DND-41 (cell line): Measurements from ENCODE around the gene CMTR1.
"Not testable (repeated sequence)": the region's sequence is repeated elsewhere in the genome, so short reads cannot be mapped to it uniquely, and the experiment has no call there.

Experiments used
- ATAC-seq: fragments of 200-7000 bp; cut with Tn5 transposase; 3 replicates; pipeline ENCODE4 v1.9.1; 2021; ENCODE audit warnings: low read depth; ENCODE audit not compliant: insufficient read depth
- DNase-seq: peaks from one replicate; pipeline ENCODE4 v3.0.0-alpha.2; 2020
- H2AFZ ChIP-seq: 2 replicates; pipeline ENCODE4 v1.6.0; 2012; ENCODE audit warnings: low read depth, low read length
- H3K27ac ChIP-seq: 2 replicates; pipeline ENCODE4 v1.5.1; 2012; ENCODE audit warnings: low read length, inconsistent platforms
- H3K27me3 ChIP-seq: fragments of 200-600 bp; sonication (generic); 2 replicates; pipeline ENCODE4 v1.6.0; 2012; ENCODE audit warnings: low read length, mild to moderate bottlenecking, inconsistent platforms; ENCODE audit not compliant: insufficient read depth, poor library complexity
- H3K36me3 ChIP-seq: 2 replicates; pipeline ENCODE4 v1.5.1; 2012; ENCODE audit warnings: low read length, inconsistent platforms; ENCODE audit not compliant: insufficient read depth
- H3K4me1 ChIP-seq: 2 replicates; pipeline ENCODE4 v1.5.1; 2012; ENCODE audit warnings: mild to moderate bottlenecking, low read length; ENCODE audit not compliant: insufficient read depth
- H3K4me2 ChIP-seq: 2 replicates; pipeline ENCODE4 v1.6.0; 2012; ENCODE audit warnings: mild to moderate bottlenecking, moderate library complexity, low read length, inconsistent platforms; ENCODE audit not compliant: insufficient read depth
- H3K4me3 ChIP-seq, 2 experiments: fragments of 200-600 bp in 1 of 2; shearing (Covaris generic) in 1 of 2; 2 replicates each; pipeline ENCODE4 v1.5.1; 2012 to 2016; ENCODE audit warnings: inconsistent platforms in 2 of 2, low read length in 2 of 2, mild to moderate bottlenecking in 2 of 2, low read depth in 1 of 2, moderate library complexity in 1 of 2
- H3K79me2 ChIP-seq: 2 replicates; pipeline ENCODE4 v1.6.0; 2012; ENCODE audit warnings: low read length, inconsistent platforms; ENCODE audit not compliant: insufficient read depth
- H3K9ac ChIP-seq: 2 replicates; pipeline ENCODE4 v1.6.0; 2012; ENCODE audit warnings: low read depth, mild to moderate bottlenecking, inconsistent platforms, low read length, moderate library complexity
- H3K9me3 ChIP-seq: 2 replicates; pipeline ENCODE4 v1.5.1; 2012; ENCODE audit warnings: low read length, moderate library complexity, mild to moderate bottlenecking, inconsistent platforms; ENCODE audit not compliant: insufficient read depth, severe bottlenecking
- H4K20me1 ChIP-seq: 2 replicates; pipeline ENCODE4 v1.6.0; 2012; ENCODE audit warnings: low read length; ENCODE audit not compliant: insufficient read depth
- CTCF ChIP-seq: IDR thresholded peaks from 2 replicates; pipeline ENCODE4 v1.5.1; 2012; ENCODE audit warnings: borderline replicate concordance, low read length, moderate library complexity, mild to moderate bottlenecking; ENCODE audit not compliant: poor library complexity, severe bottlenecking; ENCODE audit errors: extremely low read depth
- EZH2 ChIP-seq: IDR thresholded peaks from 3 replicates; pipeline ENCODE4 v1.6.1; 2012; ENCODE audit warnings: borderline replicate concordance, low read depth, mild to moderate bottlenecking, moderate library complexity, low read length, inconsistent platforms; ENCODE audit not compliant: severe bottlenecking

Gene CMTR1

GRCh38 chr6:37396571-37397180 lies 36.3 kb upstream of the CMTR1 start:
- peaks cover 24% of the 10 kb centered on the region; the same call in 1 of the 2 replicates for H3K36me3 ChIP-seq
- TF ChIP-seq EZH2, result no peak
- TF ChIP-seq CTCF, result no peak

GRCh38 chr6:37399131-37399530 lies 33.9 kb upstream of the CMTR1 start:
- no peak for DNase-seq
- Histone ChIP-seq H3K4me2 (no peak overlapping the region), H3K4me1 (no peaks in the 10 kb centered on the region), H3K36me3 (peaks cover 12% of the 10 kb centered on the region; the same call in 1 of the 2 replicates), H3K27me3 (no peaks in the 10 kb centered on the region), H3K79me2 (no peaks in the 10 kb centered on the region), H4K20me1 (no peaks in the 10 kb centered on the region), H3K27ac (no peak overlapping the region), H3K9me3 (no peaks in the 10 kb centered on the region), H3K4me3 (no peak overlapping the region), H2AFZ (no peak overlapping the region), H3K9ac (no peak overlapping the region)
- no peak for ATAC-seq
- TF ChIP-seq CTCF (no peak), EZH2 (no peak)

More at GRCh38 chr6:37396571-37397180, 36.3 kb upstream of the CMTR1 start:
- no peaks in the 10 kb centered on the region for H3K79me2 ChIP-seq
- no peaks in the 10 kb centered on the region for H4K20me1 ChIP-seq
- DNase-seq (no peak), ATAC-seq (no peak)
- no peak overlapping the region for H3K27ac ChIP-seq
- no peak overlapping the region for H3K4me3 ChIP-seq
- no peak overlapping the region for H2AFZ ChIP-seq
- H3K9ac ChIP-seq, result no peak overlapping the region
- no peaks in the 10 kb centered on the region for H3K27me3 ChIP-seq
- H3K4me1 ChIP-seq, result no peaks in the 10 kb centered on the region
- no peak overlapping the region for H3K4me2 ChIP-seq
- no peaks in the 10 kb centered on the region for H3K9me3 ChIP-seq

GRCh38 chr6:37399795-37400490 lies 33.1 kb upstream of the CMTR1 start:
- TF ChIP-seq EZH2 (no peak), CTCF (no peak)
- ATAC-seq, result no peak
- Histone ChIP-seq H3K79me2 (no peaks in the 10 kb centered on the region), H3K9ac (no peak overlapping the region), H3K9me3 (no peaks in the 10 kb centered on the region), H2AFZ (no peak overlapping the region), H3K36me3 (peaks cover 5% of the 10 kb centered on the region; the same call in 1 of the 2 replicates), H3K4me2 (no peak overlapping the region), H3K27me3 (no peaks in the 10 kb centered on the region), H4K20me1 (no peaks in the 10 kb centered on the region), H3K27ac (no peak overlapping the region), H3K4me3 (no peak overlapping the region), H3K4me1 (no peaks in the 10 kb centered on the region)
- DNase-seq, result no peak

- H4K20me1 ChIP-seq, H3K9me3 ChIP-seq, H3K27me3 ChIP-seq, H3K79me2 ChIP-seq, DNase-seq, H3K4me3 ChIP-seq, H3K27ac ChIP-seq, H3K4me2 ChIP-seq, ATAC-seq, H3K4me1 ChIP-seq, H2AFZ ChIP-seq, H3K9ac ChIP-seq, H3K36me3 ChIP-seq: not testable (repeated sequence)
Measured at GRCh38 chr6:37401658-37402057, 31.4 kb upstream of the CMTR1 start.
